MG63 (cell line): ENCODE data around the gene OCLN. TPM values are rescaled to one million over a fixed set of nuclear protein-coding genes. Genes with fewer than 3 reads are reported as not detected.
"Not testable (repeated sequence)": the region's sequence is repeated elsewhere in the genome, so short reads cannot be mapped to it uniquely, and the experiment has no call there.

Experiments used
- DNase-seq: peaks from one replicate; pipeline ENCODE4 v3.0.0-alpha.2; 2020
- H3K27me3 ChIP-seq: fragments of 250-450 bp; sonication (Bioruptor Pico); 2 replicates; pipeline ENCODE4 v1.5.1; 2020; ENCODE audit warnings: mild to moderate bottlenecking, moderate library complexity
- H3K36me3 ChIP-seq: fragments of 250-450 bp; sonication (Bioruptor Pico); 2 replicates; pipeline ENCODE4 v1.5.1; 2020; ENCODE audit warnings: mild to moderate bottlenecking, moderate library complexity
- H3K4me3 ChIP-seq: fragments of 250-450 bp; sonication (Bioruptor Pico); 2 replicates; pipeline ENCODE4 v1.5.1; 2020; ENCODE audit warnings: mild to moderate bottlenecking, moderate library complexity
- H3K9me3 ChIP-seq: fragments of 250-450 bp; sonication (Bioruptor Pico); 2 replicates; pipeline ENCODE4 v1.5.1; 2020; ENCODE audit warnings: mild to moderate bottlenecking, moderate library complexity
- total RNA-seq: library from RNA; depleted of rRNA; stranded (reverse); fragments of >200 nt; shearing (Covaris generic); gene quantifications from 2 replicates; pipeline ENCODE4 v1.2.3, GENCODE V29; 2014; ENCODE audit warnings: low replicate concordance

The OCLN gene
- total RNA-seq, 1 experiment from 2014 or later, result 2.1 TPM

- no peak for DNase-seq
- no peaks in the 10 kb centered on the region; the same call in 1 of the 2 replicates for H3K9me3 ChIP-seq
- no peak overlapping the region for H3K4me3 ChIP-seq
- H3K27me3 ChIP-seq, result no peaks in the 10 kb centered on the region
- no peaks in the 10 kb centered on the region for H3K36me3 ChIP-seq
Measured at GRCh38 chr5:69512740-69513260, 20.2 kb downstream of the OCLN start.

GRCh38 chr5:69515570-69515969 lies 23.0 kb downstream of the OCLN start:
- H3K9me3 ChIP-seq, H3K4me3 ChIP-seq, DNase-seq, H3K36me3 ChIP-seq, H3K27me3 ChIP-seq: not testable (repeated sequence)

GRCh38 chr5:69516769-69517168 lies 24.2 kb downstream of the OCLN start:
- H3K27me3 ChIP-seq, result no peaks in the 10 kb centered on the region
- no peaks in the 10 kb centered on the region for H3K9me3 ChIP-seq
- DNase-seq, result no peak
- H3K36me3 ChIP-seq, result no peaks in the 10 kb centered on the region
- no peak overlapping the region for H3K4me3 ChIP-seq

GRCh38 chr5:69517763-69518212 lies 25.2 kb downstream of the OCLN start:
- H3K27me3 ChIP-seq, result no peaks in the 10 kb centered on the region
- no peak for DNase-seq
- no peaks in the 10 kb centered on the region for H3K36me3 ChIP-seq
- H3K9me3 ChIP-seq, result no peaks in the 10 kb centered on the region
- H3K4me3 ChIP-seq, result no peak overlapping the region

GRCh38 chr5:69519285-69519684 lies 26.7 kb downstream of the OCLN start:
- Histone ChIP-seq H3K27me3 (no peaks in the 10 kb centered on the region), H3K9me3 (no peaks in the 10 kb centered on the region), H3K36me3 (no peaks in the 10 kb centered on the region), H3K4me3 (no peak overlapping the region)
- no peak for DNase-seq

- no peak overlapping the region for H3K4me3 ChIP-seq
- no peak for DNase-seq
- no peaks in the 10 kb centered on the region for H3K36me3 ChIP-seq
- H3K9me3 ChIP-seq, result no peaks in the 10 kb centered on the region
- no peaks in the 10 kb centered on the region for H3K27me3 ChIP-seq
Measured at GRCh38 chr5:69522035-69522434, 29.4 kb downstream of the OCLN start.

GRCh38 chr5:69525490-69525889 lies 32.9 kb downstream of the OCLN start:
- no peaks in the 10 kb centered on the region for H3K36me3 ChIP-seq
- H3K9me3 ChIP-seq, result no peaks in the 10 kb centered on the region
- no peaks in the 10 kb centered on the region; the same call in 1 of the 2 replicates for H3K27me3 ChIP-seq
- H3K4me3 ChIP-seq, result no peak overlapping the region
- no peak for DNase-seq

GRCh38 chr5:69526660-69527059 lies 34.1 kb downstream of the OCLN start:
- no peaks in the 10 kb centered on the region for H3K9me3 ChIP-seq
- H3K36me3 ChIP-seq, result no peaks in the 10 kb centered on the region
- DNase-seq, result no peak

GRCh38 chr5:69527128-69527770 lies 34.7 kb downstream of the OCLN start:
- Histone ChIP-seq H3K36me3 (no peaks in the 10 kb centered on the region), H3K4me3 (no peak overlapping the region), H3K27me3 (peaks cover 5% of the 10 kb centered on the region), H3K9me3 (no peaks in the 10 kb centered on the region)
- no peak for DNase-seq

More at GRCh38 chr5:69526660-69527059, 34.1 kb downstream of the OCLN start:
- Histone ChIP-seq H3K27me3 (peaks cover 5% of the 10 kb centered on the region), H3K4me3 (no peak overlapping the region)

- no peak overlapping the region for H3K4me3 ChIP-seq
Measured at GRCh38 chr5:69528035-69528434, 35.4 kb downstream of the OCLN start.

GRCh38 chr5:69528609-69529008 lies 36.0 kb downstream of the OCLN start:
- Histone ChIP-seq H3K9me3 (no peaks in the 10 kb centered on the region), H3K36me3 (no peaks in the 10 kb centered on the region), H3K4me3 (no peak overlapping the region), H3K27me3 (peaks cover 5% of the 10 kb centered on the region)
- no peak for DNase-seq

More at GRCh38 chr5:69528035-69528434, 35.4 kb downstream of the OCLN start:
- no peak for DNase-seq
- H3K36me3 ChIP-seq, result no peaks in the 10 kb centered on the region
- H3K9me3 ChIP-seq, result no peaks in the 10 kb centered on the region
- peaks cover 5% of the 10 kb centered on the region for H3K27me3 ChIP-seq

GRCh38 chr5:69530561-69531405 lies 38.2 kb downstream of the OCLN start:
- Histone ChIP-seq H3K36me3 (no peaks in the 10 kb centered on the region), H3K9me3 (no peaks in the 10 kb centered on the region), H3K27me3 (peaks cover 5% of the 10 kb centered on the region), H3K4me3 (no peak overlapping the region)
- no peak for DNase-seq

- no peak for DNase-seq
- Histone ChIP-seq H3K27me3 (peaks cover 5% of the 10 kb centered on the region), H3K4me3 (no peak overlapping the region), H3K9me3 (no peaks in the 10 kb centered on the region), H3K36me3 (no peaks in the 10 kb centered on the region)
Measured at GRCh38 chr5:69531406-69531801, 38.8 kb downstream of the OCLN start.

GRCh38 chr5:69537911-69538310 lies 45.3 kb downstream of the OCLN start:
- H3K9me3 ChIP-seq, DNase-seq, H3K27me3 ChIP-seq, H3K4me3 ChIP-seq, H3K36me3 ChIP-seq: not testable (repeated sequence)

- H3K9me3 ChIP-seq, H3K27me3 ChIP-seq, DNase-seq, H3K36me3 ChIP-seq, H3K4me3 ChIP-seq: not testable (repeated sequence)
Measured at GRCh38 chr5:69538735-69539134, 46.1 kb downstream of the OCLN start.

GRCh38 chr5:69541347-69541746 lies 48.8 kb downstream of the OCLN start:
- not testable (repeated sequence) for H3K9me3 ChIP-seq, H3K4me3 ChIP-seq, H3K36me3 ChIP-seq, DNase-seq, H3K27me3 ChIP-seq

GRCh38 chr5:69542838-69543618 lies 50.4 kb downstream of the OCLN start:
- not testable (repeated sequence) for H3K9me3 ChIP-seq, H3K36me3 ChIP-seq, H3K4me3 ChIP-seq, H3K27me3 ChIP-seq, DNase-seq
